NCI-H748 (cell line): ENCODE data around the gene AKT3.
A peak's percentile ranks its signal among the peaks of the same experiment; 100 is the strongest.
"Not testable (repeated sequence)": the region's sequence is repeated elsewhere in the genome, so short reads cannot be mapped to it uniquely, and the experiment has no call there.

Source experiments
- DNase-seq: peaks from one replicate; lab custom pipeline; 2025; ENCODE audit not compliant: unreplicated experiment; lab: John Stamatoyannopoulos, UW

AKT3 gene

DNA sequence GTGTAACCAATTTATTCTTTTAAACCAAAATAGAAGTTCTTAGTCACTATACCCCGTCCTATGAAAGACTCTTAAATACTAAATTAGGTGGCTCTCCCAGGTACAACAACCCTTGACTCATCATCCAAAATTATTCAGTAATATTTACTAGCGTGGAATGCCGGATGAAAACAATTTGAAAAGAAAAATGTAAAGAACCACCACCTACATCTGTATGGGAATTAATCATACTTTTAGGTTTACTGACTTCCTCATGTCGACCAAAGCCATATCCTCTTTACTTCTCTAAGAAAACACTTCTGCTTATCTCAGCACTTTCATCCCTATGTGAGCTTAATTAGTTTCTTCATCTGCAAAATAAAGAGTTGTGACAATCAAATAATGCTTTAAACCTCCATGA lies 139.6 kb downstream of the AKT3 start:
- no peak for DNase-seq

DNA sequence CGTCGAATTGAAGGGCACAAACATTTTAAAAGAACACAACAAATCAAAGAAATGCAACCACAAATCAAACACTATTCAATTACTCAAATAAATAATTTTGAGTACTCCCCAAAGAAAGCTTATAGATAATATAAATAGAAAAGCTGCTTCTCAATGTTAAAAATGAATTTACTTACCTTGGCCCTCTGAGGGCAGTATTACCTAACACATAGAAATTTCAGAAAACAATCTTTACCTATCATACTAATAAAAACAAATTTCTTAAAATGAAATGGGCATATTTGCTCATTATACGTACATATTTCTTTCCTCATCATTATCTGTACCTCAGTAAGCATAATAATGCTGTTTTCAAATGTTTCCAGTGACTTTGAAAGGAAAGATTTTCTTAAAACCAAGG lies 141.8 kb downstream of the AKT3 start:
- DNase-seq: no peak

DNA sequence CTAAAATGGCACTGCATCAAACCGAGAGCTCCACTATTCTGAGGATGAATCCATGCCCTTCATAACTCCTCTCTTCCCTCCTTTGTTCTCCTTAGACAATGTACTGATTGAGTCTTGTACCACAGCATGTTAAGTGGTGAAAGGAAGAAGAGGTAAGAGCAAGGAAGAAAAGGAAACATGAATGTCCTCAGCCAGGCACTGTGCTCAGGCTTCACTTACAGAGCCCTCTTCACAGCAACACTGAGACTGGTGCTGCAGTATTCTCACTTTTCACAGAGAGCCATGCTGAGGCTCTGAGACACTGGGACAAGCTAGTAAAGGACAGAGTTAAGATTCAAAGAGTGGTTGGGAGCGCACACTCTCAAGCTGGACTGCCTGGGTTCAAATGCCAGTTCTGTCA lies 143.5 kb downstream of the AKT3 start:
- DNase-seq: peak; percentile 33

DNA sequence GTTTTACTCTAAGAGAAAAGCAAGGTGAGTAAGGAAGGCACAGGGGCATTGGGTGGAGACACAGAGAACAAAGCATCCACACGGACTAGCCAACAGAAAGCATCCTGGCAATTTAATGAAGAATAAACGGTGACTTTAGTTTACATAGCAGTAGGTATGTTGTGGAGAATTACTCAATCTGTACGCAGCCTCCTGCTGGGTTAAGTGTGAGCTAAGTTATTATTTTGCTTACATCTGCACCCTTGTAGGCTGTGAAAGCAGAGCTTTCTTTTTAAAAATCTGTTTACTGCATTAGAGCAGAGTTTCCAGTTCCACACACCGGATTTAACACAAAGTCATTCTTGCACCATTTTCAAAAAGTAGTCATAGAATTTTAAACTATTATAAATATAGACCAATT lies 144.5 kb downstream of the AKT3 start:
- peak; percentile 95 for DNase-seq

DNA sequence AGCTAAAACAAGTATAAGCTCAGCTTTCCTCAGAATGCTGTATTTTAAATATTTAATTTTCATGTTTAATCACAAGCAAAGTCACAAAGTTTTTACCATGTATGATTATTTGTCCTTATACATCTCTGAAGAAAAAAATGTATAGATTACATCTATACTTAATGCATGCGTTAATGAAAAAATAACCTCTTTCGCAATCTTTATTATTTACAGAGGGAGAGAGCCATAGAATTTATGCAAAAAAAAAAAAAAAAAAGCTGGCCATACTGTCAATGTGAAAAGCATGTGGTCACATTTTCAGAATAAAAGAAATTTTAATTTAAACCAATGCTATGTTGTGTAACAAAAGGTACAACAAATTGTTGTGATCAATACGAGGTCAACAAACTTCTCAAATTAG lies 148.2 kb downstream of the AKT3 start:
- DNase-seq: no peak

DNA sequence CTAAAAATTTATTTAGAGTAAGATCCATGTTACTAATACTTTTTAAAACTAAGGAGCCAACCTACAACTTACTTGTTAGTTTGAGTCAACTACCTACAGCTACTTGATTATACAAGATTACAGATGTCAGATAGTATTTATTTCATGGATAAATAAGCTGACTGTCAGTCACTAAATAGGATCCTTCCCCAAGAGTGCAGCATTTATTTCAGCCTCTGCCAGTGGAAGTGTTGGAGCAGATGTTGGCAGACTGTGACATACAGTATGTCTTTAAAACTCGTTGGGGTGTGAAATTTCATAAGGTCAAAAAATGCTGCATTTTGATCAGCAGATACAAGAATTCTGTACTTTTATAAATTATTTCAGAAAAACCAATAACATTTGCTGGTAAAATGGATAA lies 156.2 kb downstream of the AKT3 start:
- DNase-seq: no peak

DNA sequence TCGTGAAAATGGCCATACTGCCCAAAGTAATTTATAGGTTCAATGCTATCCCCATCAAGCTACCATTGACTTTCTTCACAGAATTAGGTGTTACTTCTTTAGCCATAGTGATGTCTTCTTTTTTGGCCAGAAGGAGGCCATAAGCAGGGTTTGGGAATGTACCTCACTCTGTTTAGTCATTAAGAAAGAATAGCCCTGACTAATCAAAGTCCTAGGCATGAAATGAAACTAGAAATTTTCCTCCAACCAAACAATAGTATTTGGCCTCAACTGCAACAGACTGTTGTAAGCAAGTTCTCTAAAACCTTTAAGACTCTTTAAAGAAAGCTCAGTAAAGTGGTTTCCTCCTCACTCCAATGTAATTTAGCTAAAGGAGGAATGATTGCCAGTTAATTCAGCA lies 163.9 kb downstream of the AKT3 start:
- no peak for DNase-seq

DNA sequence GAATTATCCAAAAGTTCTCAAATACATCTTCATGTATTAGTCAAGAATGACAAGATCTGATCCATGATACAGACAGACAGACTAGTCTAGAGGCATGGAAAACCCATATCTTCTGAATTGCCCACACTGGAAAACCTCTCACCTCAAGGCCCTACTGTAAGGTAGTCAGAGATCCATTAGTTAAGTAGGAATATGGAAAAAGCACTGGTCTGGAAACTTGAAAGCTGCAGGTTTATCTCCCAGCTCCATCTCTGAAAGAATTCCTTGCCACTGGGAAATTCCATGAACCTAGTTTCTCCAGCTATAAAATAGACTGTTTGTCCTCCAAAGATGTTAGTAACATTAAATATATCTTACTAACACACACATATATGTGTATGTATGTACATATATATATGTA lies 169.2 kb downstream of the AKT3 start:
- no peak for DNase-seq

DNA sequence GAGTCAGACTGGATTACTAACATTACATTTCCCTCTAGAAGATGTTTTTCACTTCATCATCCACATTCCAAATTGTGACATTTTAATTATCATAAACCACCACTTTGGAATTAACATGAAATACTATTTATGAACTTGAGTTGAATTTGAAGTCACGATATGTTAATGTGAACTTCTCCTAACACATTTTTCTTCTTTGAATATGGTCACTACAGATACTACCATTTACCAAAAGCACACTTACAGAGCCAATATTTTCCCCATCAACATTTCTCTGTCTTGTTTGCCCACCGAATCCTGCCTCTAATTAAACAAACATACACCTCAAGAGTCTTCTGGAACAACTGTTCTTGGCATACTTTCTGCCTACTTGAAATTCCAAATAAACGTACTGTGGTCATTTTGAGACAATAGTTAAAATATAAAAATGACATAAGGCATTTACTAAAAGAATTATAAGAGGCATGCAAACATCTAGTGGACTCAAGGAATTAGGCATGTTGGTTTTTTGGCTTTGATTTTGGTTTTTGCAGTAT lies 177.4 kb downstream of the AKT3 start:
- DNase-seq: no peak

DNA sequence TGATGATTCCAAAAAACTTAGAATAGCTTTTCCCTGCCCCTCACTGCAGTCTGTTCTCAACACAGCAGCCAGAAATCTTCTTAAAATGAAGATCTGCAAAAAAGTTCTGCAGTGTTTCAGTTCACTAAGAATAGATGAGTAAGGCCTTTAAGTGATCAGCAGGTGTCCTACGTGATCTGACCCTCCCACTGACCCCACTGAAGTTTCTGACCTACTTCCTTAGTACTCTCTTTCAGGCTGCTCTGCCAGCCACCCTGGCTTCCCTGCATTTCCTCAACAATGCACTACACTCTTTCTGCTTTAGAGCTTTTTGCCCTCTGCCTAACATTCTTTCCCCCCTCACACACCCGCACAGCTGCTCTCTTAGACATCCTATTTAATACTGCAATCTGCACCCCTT lies 182.5 kb downstream of the AKT3 start:
- DNase-seq: no peak

DNA sequence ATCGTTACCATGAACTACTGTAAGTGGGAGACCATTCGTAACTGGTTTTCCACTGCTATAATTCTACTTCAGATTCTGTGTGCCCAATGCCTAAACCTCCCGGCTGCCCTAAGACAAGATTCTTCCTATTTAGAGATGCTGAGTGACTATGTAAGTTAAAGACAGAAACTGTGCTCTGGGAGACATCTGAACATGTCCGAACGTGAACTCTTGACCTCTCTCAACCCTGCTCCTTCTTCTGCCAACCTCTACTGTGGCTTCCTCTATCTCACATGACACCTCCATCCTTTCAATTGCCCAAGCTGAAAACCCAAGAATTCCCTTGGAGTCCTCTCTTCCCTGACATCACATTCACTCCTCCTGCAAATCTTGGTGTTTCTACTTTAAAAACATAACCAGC lies 182.9 kb downstream of the AKT3 start:
- DNase-seq: no peak

DNA sequence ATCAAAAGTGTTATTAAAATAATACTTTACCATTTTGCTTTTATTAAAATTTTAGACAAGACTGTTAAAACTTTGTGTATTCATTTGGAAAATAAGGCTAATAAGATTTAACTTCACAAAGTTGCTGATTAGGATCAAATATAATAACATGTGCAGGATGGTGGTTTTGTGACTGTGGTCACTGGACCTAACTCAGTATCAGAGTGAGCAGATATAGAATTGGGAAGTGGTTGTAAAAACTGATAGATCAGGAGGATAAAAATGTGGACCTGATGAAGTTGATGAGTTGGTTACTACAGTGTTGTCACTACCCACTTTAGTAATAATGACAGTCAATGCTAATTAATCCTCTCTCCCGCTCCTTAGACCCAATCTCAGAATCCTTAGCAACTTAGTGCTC lies 186.4 kb downstream of the AKT3 start:
- DNase-seq: no peak

DNA sequence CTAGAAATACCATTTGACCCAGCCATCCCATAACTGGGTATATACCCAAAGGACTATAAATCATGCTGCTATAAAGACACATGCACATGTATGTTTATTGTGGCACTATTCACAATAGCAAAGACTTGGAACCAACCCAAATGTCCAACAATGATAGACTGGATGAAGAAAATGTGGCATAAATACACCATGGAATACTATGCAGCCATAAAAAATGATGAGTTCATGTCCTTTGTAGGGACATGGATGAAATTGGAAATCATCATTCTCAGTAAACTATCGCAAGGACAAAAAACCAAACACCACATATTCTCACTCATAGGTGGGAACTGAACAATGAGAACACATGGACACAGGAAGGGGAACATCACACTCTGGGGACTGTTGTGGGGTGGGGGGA lies 187.9 kb downstream of the AKT3 start:
- not testable (repeated sequence) for DNase-seq

DNA sequence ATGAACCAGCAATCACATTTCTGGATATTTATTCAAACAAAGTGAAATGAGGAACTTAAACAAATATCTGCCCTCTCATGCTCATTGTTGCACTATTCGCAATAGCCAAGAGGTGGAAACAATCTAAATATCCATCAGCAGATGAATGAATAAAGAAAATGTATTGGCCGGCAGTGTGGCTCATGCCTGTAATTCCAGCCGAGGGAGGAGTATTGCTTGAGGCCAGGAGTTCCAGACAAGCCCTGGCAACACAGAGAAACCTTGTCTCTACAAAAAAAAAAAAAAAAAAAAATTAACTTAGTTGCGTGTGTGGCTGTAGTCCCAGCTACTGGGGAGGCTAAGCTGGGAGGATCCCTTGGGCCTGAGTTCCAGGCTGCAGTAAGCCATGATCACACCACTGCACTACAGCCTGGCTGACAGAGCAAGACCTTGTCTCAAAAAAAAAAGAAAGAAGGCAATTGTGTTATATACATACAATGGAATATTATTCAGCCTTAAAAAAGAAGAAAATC lies 191.4 kb downstream of the AKT3 start:
- no peak for DNase-seq

DNA sequence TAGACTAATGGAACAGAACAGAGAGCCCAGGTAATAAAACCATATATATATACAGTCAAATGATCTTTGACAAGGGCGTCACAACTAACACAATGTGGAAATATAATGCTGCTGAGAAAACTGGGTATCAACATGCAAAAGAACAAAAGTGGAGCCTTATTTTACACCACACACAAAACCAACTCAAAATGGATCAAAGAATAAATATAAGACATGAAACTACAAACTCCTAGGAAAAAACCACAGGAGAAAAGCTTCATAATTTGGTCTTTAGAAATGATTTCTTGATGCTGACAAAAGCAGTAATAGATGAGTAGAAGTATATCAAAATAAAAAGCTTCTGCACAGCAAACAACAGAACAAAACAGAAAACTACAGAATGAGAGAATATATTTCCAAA lies 192.2 kb downstream of the AKT3 start:
- no peak for DNase-seq

DNA sequence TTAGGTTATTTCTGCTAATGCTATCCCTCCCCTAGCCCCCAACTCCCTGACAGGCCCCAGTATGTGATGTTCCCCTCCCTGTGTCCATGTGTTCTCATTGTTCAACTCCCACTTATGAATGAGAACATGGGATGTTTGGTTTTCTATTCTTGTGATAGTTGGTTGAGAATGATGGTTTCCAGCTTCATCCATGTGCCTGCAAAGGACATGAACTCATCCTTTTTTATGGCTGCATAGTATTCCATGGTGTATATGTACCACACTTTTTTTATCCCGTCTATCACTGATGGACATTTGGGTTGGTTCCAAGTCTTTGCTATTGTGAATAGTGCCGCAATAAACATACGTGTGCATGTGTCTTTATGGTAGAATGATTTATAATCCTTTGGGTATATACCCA lies 200.5 kb downstream of the AKT3 start:
- not testable (repeated sequence) for DNase-seq

DNA sequence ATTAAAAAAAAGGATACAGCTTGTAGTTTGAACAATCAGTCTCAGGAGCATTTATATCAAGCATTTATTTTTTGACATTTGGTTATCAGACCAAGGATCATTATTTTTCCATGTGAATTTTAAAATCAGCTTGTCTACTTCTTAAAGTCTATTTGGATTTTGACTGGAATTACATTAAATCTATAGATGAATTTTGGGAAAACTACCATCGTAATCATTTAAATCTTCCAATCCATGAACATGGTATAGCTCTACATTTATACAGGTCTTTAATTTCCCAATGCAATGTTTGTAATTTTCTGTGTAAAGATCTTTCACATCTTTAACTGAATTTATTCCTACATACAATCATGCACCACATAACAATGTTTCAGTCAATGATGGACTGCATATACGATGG lies 203.2 kb downstream of the AKT3 start:
- no peak for DNase-seq

DNA sequence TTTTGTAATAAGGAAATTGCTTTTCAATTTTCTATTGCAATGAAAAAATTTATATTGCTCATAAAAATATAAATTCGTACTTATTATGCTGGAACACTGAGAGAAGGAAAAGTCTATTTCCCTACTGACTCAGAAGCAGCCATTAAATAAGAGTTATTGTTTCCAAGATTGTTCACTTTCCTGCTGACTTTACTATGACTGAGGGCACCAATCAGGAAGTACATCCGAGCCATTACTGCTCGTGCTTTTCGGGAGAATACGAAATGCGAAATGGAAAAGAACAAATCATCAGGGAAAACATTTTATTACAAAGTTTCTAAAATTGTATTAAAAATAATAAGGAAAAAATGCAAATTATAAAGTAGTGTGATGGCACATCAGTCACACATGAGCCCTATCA lies 204.8 kb downstream of the AKT3 start:
- no peak for DNase-seq

DNA sequence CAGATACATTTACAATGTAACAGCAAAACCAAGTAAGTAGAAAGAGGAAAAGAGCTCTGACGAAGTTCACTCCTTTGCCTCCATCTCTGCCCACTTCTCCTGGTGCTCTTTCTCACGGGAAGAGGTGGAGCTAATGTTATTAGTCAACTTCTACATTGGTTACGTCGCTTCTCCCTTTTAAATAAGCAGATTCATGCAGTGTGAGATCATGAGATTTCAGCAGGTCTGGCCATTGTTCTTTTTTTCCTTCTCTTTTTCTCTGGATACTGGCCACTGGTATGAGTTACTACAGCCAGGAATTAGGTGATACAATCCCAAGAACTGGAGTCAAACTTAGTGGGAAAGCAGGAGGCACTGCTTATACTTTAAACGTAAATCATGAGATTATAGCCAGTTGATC lies 207.1 kb downstream of the AKT3 start:
- DNase-seq: no peak

DNA sequence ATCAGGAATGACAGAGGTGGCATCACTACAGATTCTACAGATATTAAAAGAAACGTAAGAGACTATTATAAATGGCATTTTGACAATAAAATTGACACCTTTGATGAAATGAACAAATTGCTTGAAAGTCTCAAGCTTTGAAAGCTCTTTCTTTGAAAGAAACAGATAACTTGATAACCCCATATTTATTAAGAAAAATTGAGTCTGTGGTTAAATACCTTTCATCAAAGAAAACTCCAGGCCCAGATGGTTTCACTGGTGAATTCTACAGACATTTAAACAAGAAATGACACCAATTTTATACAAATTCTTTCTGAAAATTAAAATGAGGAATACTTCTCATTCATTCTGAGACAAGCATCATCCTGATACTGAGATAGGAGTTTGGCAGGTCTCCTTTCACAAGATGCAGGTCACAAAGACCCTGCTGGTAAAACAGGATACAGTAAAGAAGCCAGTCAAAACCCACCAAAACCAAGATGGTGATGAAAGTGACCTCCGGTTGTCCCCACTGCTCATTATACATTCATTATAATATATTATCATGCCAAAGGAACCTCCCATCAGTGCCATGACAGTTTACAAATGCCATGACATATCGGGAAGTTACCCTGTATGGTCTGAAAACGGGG lies 210.9 kb downstream of the AKT3 start:
- DNase-seq: no peak

DNA sequence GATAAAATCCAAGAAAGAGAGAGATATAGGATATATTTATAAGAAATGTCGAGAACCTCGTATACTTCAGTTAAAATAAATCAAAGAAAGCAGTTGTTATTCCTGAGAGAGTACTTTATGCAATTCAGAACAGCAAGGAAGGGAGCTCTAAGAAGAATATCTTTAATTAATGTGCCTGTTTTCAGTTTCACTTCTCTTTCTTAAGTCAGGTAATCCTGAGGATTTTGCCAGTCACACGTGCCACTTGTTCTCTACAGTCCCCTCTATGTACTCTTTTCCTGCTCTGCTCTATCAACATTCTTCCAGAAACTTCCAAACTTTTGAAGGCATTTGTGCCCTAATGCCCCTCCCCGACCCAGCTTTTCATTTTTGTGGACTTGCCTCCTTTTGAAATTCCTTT lies 211.9 kb downstream of the AKT3 start:
- DNase-seq: no peak

DNA sequence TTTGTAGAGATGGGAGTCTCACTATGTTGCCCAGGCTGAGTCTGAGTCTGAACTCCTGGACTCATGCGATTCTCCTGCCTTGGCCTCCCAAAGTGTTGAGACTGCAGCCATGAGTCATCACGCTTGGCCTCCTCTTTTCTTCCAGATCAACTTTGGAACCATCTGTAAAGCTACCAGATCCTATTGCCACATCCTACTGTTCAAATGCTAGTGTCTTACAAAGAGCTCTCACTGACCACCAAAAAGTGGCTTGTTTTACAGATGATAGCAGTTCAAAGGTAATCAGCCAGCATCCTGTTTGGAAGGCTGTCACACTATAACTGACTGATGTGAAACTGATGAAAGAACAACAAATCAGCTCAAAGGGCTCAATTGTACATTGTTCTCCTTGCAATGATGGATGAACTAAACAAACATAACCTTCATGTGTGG lies 221.6 kb downstream of the AKT3 start:
- DNase-seq: peak; percentile 42

DNA sequence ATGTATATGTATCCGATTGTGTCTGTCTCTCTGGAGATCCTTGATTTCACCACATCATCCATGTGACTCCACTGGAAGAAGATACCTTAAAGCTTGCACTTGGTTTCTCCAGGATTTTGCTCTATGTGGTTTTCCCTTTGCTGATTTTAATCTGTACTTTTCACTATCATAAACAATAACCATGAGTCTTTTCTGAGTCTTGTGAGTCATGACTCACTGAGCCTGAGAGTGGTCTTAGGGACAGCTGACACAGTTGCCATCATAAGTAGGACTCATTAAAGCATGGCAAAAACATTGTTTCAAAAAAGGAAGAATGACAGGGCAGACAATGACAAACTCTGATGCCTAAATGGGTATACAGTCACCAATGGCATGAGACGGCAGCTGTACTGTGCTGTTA lies 226.2 kb downstream of the AKT3 start:
- no peak for DNase-seq
